MM.1S (cell line): ENCODE measurements around the gene ZNF181.
A peak's percentile ranks its signal among the peaks of the same experiment; 100 is the strongest.

Source experiments
- CTCF ChIP-seq: fragments of 300-600 bp; sonication (generic); IDR thresholded peaks from 2 replicates; pipeline ENCODE4 v1.5.1; 2016; ENCODE audit warnings: antibody characterized with exemption, low read length, mixed read lengths
- EZH2phosphoT487 ChIP-seq: fragments of 300-600 bp; sonication (generic); IDR thresholded peaks from 2 replicates; pipeline ENCODE4 v1.6.1; 2018; ENCODE audit warnings: antibody characterized with exemption, low read length

GRCh38 chr19:34712395-34713261 lies 21.4 kb upstream of the ZNF181 start:
- peak; percentile 76 for TF ChIP-seq CTCF
- no peak for TF ChIP-seq EZH2phosphoT487
